HepG2 (cell line): Measurements from ENCODE around the gene CD180.

Experiments
- CTCF ChIP-seq: sonication (generic); formaldehyde crosslinking; IDR thresholded peaks from 2 replicates; pipeline ENCODE4 v1.5.0; 2020; ENCODE audit warnings: mild to moderate bottlenecking, missing genetic modification reagents, moderate library complexity
- ELF4 ChIP-seq: sonication (generic); formaldehyde crosslinking; IDR thresholded peaks from 2 replicates; pipeline ENCODE4 v1.5.0; 2020; ENCODE audit warnings: missing genetic modification reagents, mild to moderate bottlenecking, moderate library complexity, borderline replicate concordance
- EZH2 ChIP-seq: conservative IDR thresholded peaks from 2 replicates; pipeline ENCODE4 v1.6.1; 2012; ENCODE audit warnings: mild to moderate bottlenecking, low read depth, low read length, moderate library complexity
- FOXA1 ChIP-seq, 2 experiments: fragments of 450-650 bp in 1 of 2; sonication (generic) in 1 of 2; formaldehyde crosslinking in 1 of 2; IDR thresholded peaks; 2 replicates each; pipeline versions ENCODE4 v1.4.0 to v1.6.1; 2016 to 2020; ENCODE audit warnings: missing genetic modification reagents in 1 of 2
- HDAC2 ChIP-seq: sonication (generic); formaldehyde crosslinking; IDR thresholded peaks from 2 replicates; pipeline ENCODE4 v1.4.0; 2020; ENCODE audit warnings: missing genetic modification reagents
- ISL2 ChIP-seq: sonication (generic); formaldehyde crosslinking; IDR thresholded peaks from 2 replicates; pipeline ENCODE4 v1.5.0; 2020; ENCODE audit warnings: missing genetic modification reagents
- KDM1A ChIP-seq: IDR thresholded peaks from 2 replicates; pipeline ENCODE4 v1.6.1; 2016; ENCODE audit warnings: missing compliant biosample characterization
- SALL1 ChIP-seq: sonication (generic); formaldehyde crosslinking; IDR thresholded peaks from 2 replicates; pipeline ENCODE4 v1.8.0; 2022; ENCODE audit warnings: mild to moderate bottlenecking, missing genetic modification reagents
- SIN3A ChIP-seq: IDR thresholded peaks from 2 replicates; pipeline ENCODE4 v1.6.1; 2011; ENCODE audit warnings: low read depth, mild to moderate bottlenecking, control low read depth, low read length, borderline replicate concordance
- TOPORS ChIP-seq: sonication (generic); formaldehyde crosslinking; IDR thresholded peaks from 2 replicates; pipeline ENCODE4 v1.8.0; 2023; ENCODE audit warnings: mild to moderate bottlenecking, missing genetic modification reagents
- ZNF12 ChIP-seq: sonication (generic); formaldehyde crosslinking; IDR thresholded peaks from 2 replicates; pipeline ENCODE4 v1.5.0; 2020; ENCODE audit warnings: missing genetic modification reagents
- ZNF773 ChIP-seq: sonication (generic); formaldehyde crosslinking; IDR thresholded peaks from 2 replicates; pipeline ENCODE4 v1.4.0; 2020; ENCODE audit warnings: missing genetic modification reagents, borderline replicate concordance
- TF ChIP-seq, protein P1 (sequence below): sonication (generic); formaldehyde crosslinking; IDR thresholded peaks from 2 replicates; pipeline ENCODE4 v1.8.0; 2022; ENCODE audit warnings: mild to moderate bottlenecking, missing genetic modification reagents; ENCODE audit not compliant: insufficient replicate concordance

- TF ChIP-seq SALL1 (CRISPR knock-in tag) (no peak), ELF4 (CRISPR knock-in tag) (no peak), ZNF773 (CRISPR knock-in tag) (no peak), CTCF (CRISPR knock-in tag) (no peak), ISL2 (CRISPR knock-in tag) (no peak), FOXA1 (IDR thresholded peaks at IDR 0.05) (no peak), FOXA1 (CRISPR knock-in tag; IDR thresholded peaks at IDR 0.05) (no peak), SIN3A (no peak), EZH2 (no peak), HDAC2 (CRISPR knock-in tag) (no peak), ZNF12 (CRISPR knock-in tag) (no peak), KDM1A (CRISPR knock-in tag) (no peak), TOPORS (CRISPR knock-in tag) (no peak)
- TF ChIP-seq, protein P1, sequence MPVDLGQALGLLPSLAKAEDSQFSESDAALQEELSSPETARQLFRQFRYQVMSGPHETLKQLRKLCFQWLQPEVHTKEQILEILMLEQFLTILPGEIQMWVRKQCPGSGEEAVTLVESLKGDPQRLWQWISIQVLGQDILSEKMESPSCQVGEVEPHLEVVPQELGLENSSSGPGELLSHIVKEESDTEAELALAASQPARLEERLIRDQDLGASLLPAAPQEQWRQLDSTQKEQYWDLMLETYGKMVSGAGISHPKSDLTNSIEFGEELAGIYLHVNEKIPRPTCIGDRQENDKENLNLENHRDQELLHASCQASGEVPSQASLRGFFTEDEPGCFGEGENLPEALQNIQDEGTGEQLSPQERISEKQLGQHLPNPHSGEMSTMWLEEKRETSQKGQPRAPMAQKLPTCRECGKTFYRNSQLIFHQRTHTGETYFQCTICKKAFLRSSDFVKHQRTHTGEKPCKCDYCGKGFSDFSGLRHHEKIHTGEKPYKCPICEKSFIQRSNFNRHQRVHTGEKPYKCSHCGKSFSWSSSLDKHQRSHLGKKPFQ: no peak
Measured at GRCh38 chr5:67152400-67152799, 44.2 kb downstream of the CD180 start.
